ENCODE results near the gene ARID4A.
"Not testable (repeated sequence)": the region's sequence is repeated elsewhere in the genome, so short reads cannot be mapped to it uniquely, and the experiment has no call there.

Gene ARID4A, protein sequence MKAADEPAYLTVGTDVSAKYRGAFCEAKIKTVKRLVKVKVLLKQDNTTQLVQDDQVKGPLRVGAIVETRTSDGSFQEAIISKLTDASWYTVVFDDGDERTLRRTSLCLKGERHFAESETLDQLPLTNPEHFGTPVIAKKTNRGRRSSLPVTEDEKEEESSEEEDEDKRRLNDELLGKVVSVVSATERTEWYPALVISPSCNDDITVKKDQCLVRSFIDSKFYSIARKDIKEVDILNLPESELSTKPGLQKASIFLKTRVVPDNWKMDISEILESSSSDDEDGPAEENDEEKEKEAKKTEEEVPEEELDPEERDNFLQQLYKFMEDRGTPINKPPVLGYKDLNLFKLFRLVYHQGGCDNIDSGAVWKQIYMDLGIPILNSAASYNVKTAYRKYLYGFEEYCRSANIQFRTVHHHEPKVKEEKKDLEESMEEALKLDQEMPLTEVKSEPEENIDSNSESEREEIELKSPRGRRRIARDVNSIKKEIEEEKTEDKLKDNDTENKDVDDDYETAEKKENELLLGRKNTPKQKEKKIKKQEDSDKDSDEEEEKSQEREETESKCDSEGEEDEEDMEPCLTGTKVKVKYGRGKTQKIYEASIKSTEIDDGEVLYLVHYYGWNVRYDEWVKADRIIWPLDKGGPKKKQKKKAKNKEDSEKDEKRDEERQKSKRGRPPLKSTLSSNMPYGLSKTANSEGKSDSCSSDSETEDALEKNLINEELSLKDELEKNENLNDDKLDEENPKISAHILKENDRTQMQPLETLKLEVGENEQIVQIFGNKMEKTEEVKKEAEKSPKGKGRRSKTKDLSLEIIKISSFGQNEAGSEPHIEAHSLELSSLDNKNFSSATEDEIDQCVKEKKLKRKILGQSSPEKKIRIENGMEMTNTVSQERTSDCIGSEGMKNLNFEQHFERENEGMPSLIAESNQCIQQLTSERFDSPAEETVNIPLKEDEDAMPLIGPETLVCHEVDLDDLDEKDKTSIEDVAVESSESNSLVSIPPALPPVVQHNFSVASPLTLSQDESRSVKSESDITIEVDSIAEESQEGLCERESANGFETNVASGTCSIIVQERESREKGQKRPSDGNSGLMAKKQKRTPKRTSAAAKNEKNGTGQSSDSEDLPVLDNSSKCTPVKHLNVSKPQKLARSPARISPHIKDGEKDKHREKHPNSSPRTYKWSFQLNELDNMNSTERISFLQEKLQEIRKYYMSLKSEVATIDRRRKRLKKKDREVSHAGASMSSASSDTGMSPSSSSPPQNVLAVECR

GRCh38 chr14:58298477-58299400, at the start of gene ARID4A:
TSS of gene ARID4A (plus strand) at chr14:58298555. CDS start at chr14:58299855, 1,300 bp downstream.
- DNase-seq = peak; percentile 14
- in situ Hi-C loops (cut with HindIII; ENCODE audit: low pct_ligation_motif_present, low pct_unique_long_range_greater_than_20kb, low sequenced_read_pairs) = no loop called here

- DNase-seq = no peak
- in situ Hi-C loops (cut with HindIII; ENCODE audit: low pct_ligation_motif_present, low pct_unique_long_range_greater_than_20kb, low sequenced_read_pairs) = no loop called here
Observed at GRCh38 chr14:58249611-58250010, 48.7 kb upstream of the ARID4A start.

DNA sequence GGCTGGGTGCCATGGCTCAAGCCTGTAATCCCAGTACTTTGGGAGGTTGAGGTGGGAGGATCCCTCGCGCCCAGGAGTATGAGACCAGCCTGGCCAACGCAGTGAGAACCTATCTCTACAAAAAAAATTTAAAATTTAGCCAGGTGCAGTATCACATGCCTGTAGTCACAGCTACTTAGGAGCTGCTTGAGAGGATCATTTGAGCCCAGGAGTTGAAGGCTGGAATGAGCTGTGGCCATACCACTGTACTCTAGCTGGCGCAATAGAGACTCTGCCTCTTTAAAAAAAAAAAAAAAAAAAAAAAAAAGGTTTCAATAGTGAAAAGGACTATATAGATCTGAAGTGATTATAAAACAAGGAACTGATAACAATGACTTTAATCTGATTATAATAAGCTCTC, 40.2 kb upstream of the ARID4A start:
- DNase-seq = no peak
- in situ Hi-C loops (cut with HindIII; ENCODE audit: low pct_ligation_motif_present, low pct_unique_long_range_greater_than_20kb, low sequenced_read_pairs) = no loop called here

GRCh38 chr14:58262005-58262404, 36.4 kb upstream of the ARID4A start:
- DNase-seq; in situ Hi-C loops (cut with HindIII; ENCODE audit: low pct_ligation_motif_present, low pct_unique_long_range_greater_than_20kb, low sequenced_read_pairs): not testable (repeated sequence)

- in situ Hi-C loops (cut with HindIII; ENCODE audit: low pct_ligation_motif_present, low pct_unique_long_range_greater_than_20kb, low sequenced_read_pairs) = no loop called here
- DNase-seq = no peak
Observed at GRCh38 chr14:58265401-58265800, 33.0 kb upstream of the ARID4A start.

DNA sequence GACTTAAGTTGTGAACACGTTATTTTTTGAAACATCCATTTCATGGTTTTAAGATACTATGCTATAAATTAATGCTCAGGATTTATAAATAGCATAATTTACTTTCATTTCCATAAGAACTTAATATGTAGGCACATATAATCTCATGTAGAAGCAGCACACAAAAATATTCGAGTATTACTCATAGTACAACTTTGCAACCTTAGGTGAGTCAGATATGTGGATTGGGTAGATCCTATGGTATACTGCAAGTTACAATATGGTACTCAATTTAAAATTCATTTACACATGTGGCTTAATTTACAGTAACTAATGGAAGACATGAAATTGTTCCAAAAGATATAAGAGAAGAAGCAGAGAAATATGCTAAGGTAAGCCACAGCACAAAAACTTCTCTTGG, 27.7 kb upstream of the ARID4A start:
- DNase-seq = no peak
- in situ Hi-C loops (cut with HindIII; ENCODE audit: low pct_ligation_motif_present, low pct_unique_long_range_greater_than_20kb, low sequenced_read_pairs) = no loop called here

- DNase-seq = peak; percentile 31
- in situ Hi-C loops (cut with HindIII; ENCODE audit: low pct_ligation_motif_present, low pct_unique_long_range_greater_than_20kb, low sequenced_read_pairs) = no loop called here
Observed at GRCh38 chr14:58272588-58273372, 25.6 kb upstream of the ARID4A start.

- DNase-seq = no peak
- in situ Hi-C loops (cut with HindIII; ENCODE audit: low pct_ligation_motif_present, low pct_unique_long_range_greater_than_20kb, low sequenced_read_pairs) = no loop called here
Observed at GRCh38 chr14:58274881-58275280, 23.5 kb upstream of the ARID4A start.

DNA sequence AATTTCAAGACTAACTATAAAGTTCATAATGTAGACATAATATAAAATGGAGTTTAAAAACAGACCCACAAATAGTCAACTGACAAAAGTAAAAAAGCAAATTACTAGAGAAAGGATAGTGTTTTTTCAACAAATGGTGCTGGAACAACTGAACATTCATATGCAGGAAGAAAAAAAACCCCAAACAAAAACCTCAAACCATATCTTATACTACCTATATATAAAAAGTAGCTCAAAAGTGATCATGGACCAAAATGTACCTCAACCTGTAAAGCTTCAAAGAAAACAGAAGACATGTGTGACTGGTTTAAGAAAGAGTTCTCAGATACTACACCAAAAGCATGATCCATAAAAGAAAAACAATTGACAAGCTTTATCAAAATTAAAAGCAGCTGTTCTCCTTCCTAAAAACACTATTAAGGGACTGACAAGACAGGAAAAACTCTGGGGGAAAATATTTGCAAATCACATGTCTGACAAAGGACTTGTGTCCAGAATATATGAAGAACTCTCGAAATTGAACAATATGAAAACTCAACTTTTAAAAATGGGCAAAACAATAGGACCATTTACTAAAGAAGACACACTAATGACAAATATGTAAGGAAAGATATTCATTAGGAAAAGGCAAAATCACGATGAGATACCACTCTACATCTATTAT, 22.7 kb upstream of the ARID4A start:
- in situ Hi-C loops (cut with HindIII; ENCODE audit: low pct_ligation_motif_present, low pct_unique_long_range_greater_than_20kb, low sequenced_read_pairs) = no loop called here
- no peak for DNase-seq

GRCh38 chr14:58276208-58276607, 22.1 kb upstream of the ARID4A start:
- in situ Hi-C loops (cut with HindIII; ENCODE audit: low pct_ligation_motif_present, low pct_unique_long_range_greater_than_20kb, low sequenced_read_pairs) = no loop called here
- DNase-seq = no peak

GRCh38 chr14:58278177-58278576, 20.2 kb upstream of the ARID4A start:
- in situ Hi-C loops (cut with HindIII; ENCODE audit: low pct_ligation_motif_present, low pct_unique_long_range_greater_than_20kb, low sequenced_read_pairs) = no loop called here

DNA sequence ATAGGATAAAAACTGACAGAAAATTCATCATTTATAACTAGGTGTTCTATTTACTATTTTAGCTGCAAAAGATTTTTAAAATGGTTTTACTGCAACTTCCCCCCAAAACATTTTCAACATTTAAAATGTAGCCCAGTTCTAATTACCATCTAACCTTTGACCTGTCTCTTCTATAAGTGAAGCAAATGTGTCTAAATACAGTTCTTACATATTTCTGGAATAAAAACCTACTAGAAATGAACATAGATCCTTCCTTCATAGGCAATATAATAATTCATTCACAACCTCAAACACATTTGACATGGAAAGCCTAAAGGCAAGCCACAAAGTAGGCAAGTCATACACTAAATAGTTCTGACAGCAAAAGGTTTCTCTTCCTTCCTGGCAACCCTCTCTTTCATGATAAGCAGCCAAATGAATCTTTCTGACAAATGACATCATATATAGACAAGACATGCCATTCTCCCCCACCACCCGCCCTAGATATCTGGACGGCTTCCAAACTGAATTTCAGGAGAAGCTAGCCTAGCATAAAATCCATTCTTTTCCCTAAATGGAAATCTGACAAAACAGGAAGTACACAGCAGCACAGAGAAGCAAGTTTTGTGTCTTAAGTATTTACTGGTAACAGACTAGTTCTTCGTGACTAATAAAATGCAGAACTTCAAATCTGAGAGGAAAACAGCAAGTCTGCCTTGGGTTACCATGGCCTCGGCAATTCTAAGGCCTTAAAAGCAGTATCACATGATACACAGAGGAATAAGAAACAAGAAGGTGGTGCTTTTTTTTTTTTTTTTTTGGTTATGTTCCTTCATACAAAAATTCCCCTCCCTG, 17.2 kb upstream of the ARID4A start:
- in situ Hi-C loops (cut with HindIII; ENCODE audit: low pct_ligation_motif_present, low pct_unique_long_range_greater_than_20kb, low sequenced_read_pairs) = no loop called here
- peak; percentile 94 for DNase-seq

More at GRCh38 chr14:58278177-58278576, 20.2 kb upstream of the ARID4A start:
- no peak for DNase-seq

GRCh38 chr14:58281969-58282368, 16.4 kb upstream of the ARID4A start:
- in situ Hi-C loops (cut with HindIII; ENCODE audit: low pct_ligation_motif_present, low pct_unique_long_range_greater_than_20kb, low sequenced_read_pairs) = no loop called here

GRCh38 chr14:58282925-58283593, 15.3 kb upstream of the ARID4A start:
- DNase-seq = peak; percentile 12
- in situ Hi-C loops (cut with HindIII; ENCODE audit: low pct_ligation_motif_present, low pct_unique_long_range_greater_than_20kb, low sequenced_read_pairs) = no loop called here

More at GRCh38 chr14:58281969-58282368, 16.4 kb upstream of the ARID4A start:
- DNase-seq = peak; percentile 93

DNA sequence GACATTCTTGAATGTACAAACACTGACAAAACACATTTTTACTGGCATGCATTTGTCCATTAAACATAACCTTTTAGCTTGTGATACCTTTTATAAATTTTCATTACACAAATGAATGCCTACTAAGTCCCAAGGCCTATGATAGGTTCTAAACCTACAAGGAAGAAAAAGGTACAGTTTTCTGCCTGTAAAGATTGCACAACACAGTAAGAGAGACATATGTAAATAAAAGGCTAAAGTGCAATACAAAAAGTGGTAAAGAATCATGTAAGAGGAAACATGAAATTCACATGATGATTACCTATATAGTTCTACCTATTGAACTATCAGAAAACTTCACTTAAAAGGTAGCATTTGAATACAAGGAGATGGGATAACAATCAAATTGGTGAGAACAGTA, 14.6 kb upstream of the ARID4A start:
- DNase-seq = no peak

More for the DNA sequence above, 14.6 kb upstream of the ARID4A start:
- in situ Hi-C loops (cut with HindIII; ENCODE audit: low pct_ligation_motif_present, low pct_unique_long_range_greater_than_20kb, low sequenced_read_pairs) = no loop called here

Measured in ACHN (cell line).